ENCODE data around the gene FBXO36. TPM values are rescaled to one million over a fixed set of nuclear protein-coding genes. Genes with fewer than 3 reads are reported as not detected.

FBXO36 gene
- total RNA-seq, 1 donor from 2014 or later, result 1.8 TPM

DNA sequence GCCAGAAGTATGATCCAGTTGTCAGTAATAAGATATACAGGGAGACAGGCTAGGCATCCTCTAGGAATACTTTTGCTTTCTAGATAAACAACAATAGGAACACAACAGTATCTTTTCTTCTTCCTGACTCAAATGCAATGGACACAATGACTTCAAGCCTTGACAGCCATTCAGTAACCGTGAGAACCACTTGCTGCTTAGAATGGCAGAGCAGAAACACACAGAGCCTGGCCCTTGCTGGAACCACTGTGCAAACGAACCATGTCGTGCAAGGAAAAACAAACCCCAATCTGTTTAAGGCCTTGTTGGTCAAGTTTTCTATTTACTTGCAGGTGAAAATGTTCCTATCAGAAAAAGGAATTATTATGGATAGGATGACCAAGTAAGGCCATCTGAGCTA, 19.3 kb upstream of the FBXO36 start:
- no peak for ATAC-seq

GRCh38 chr2:229905601-229906000, 16.7 kb upstream of the FBXO36 start:
- intact Hi-C loops (cut with DNase I), result no loop called here
- no peak for TF ChIP-seq CTCF (IDR thresholded peaks at IDR 0.05)
- peaks cover 15% of the 10 kb centered on the region for H3K4me1 ChIP-seq
- ATAC-seq (no peak), DNase-seq (no peak)
- H3K9me3 ChIP-seq, result no peaks in the 10 kb centered on the region
- no peak overlapping the region for H3K4me3 ChIP-seq
- no peak overlapping the region for H3K27ac ChIP-seq
- peaks cover 44% of the 10 kb centered on the region for H3K36me3 ChIP-seq
- H3K27me3 ChIP-seq, result no peaks in the 10 kb centered on the region

More for the DNA sequence above, 19.3 kb upstream of the FBXO36 start:
- no peak overlapping the region for H3K4me3 ChIP-seq
- peaks cover 25% of the 10 kb centered on the region for H3K4me1 ChIP-seq
- TF ChIP-seq CTCF (IDR thresholded peaks at IDR 0.05), result no peak
- intact Hi-C loops (cut with DNase I), result no loop called here
- H3K27ac ChIP-seq, result no peak overlapping the region
- DNase-seq, result no peak
- H3K27me3 ChIP-seq, result no peaks in the 10 kb centered on the region
- peaks cover 36% of the 10 kb centered on the region for H3K36me3 ChIP-seq
- no peaks in the 10 kb centered on the region for H3K9me3 ChIP-seq

GRCh38 chr2:229909090-229909489, 13.2 kb upstream of the FBXO36 start:
- DNase-seq (no peak), ATAC-seq (no peak)
- H3K4me1 ChIP-seq, result peaks cover 29% of the 10 kb centered on the region
- intact Hi-C loops (cut with DNase I), result no loop called here
- no peak overlapping the region for H3K4me3 ChIP-seq
- no peaks in the 10 kb centered on the region for H3K9me3 ChIP-seq
- H3K27ac ChIP-seq, result no peak overlapping the region
- no peaks in the 10 kb centered on the region for H3K27me3 ChIP-seq
- H3K36me3 ChIP-seq, result peaks cover 30% of the 10 kb centered on the region
- TF ChIP-seq CTCF (IDR thresholded peaks at IDR 0.05), result no peak

GRCh38 chr2:229910147-229910831, 12.0 kb upstream of the FBXO36 start:
- Histone ChIP-seq H3K36me3 (peaks cover 30% of the 10 kb centered on the region), H3K4me1 (peaks cover 38% of the 10 kb centered on the region), H3K9me3 (no peaks in the 10 kb centered on the region), H3K27me3 (no peaks in the 10 kb centered on the region), H3K27ac (no peak overlapping the region), H3K4me3 (no peak overlapping the region)
- intact Hi-C loops (cut with DNase I), result no loop called here
- ATAC-seq, result no peak
- DNase-seq, result no peak
- TF ChIP-seq CTCF (IDR thresholded peaks at IDR 0.05), result no peak

DNA sequence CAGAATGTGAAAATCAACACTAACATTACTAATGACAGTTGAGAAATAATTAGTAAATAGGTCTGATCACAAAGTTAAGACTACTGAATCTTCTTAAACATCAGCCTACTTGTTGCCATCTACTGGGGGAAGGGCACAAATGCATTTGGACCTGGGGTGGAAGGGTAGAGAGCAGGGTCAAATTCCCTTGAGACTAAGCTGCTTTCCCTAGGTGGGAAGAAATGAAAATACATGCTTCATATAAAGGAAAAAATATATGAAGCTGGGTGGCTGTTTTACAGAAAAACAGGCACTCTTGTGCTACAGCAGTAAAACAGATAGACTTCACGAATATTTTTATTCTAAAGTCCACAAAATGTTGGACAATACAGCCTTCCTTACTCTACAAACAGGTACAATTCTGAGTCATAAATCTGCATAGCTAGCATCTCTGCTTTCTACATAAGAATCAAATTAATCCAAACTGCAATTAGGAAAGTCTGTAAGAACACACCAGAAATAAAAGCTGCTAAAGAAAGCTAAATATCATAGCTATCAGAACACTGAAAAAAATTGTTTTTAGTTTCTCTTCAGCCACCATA, 11.4 kb upstream of the FBXO36 start:
- ATAC-seq (peak; percentile 52), DNase-seq (no peak)
- no peaks in the 10 kb centered on the region for H3K9me3 ChIP-seq
- peaks cover 38% of the 10 kb centered on the region for H3K4me1 ChIP-seq
- no peaks in the 10 kb centered on the region for H3K27me3 ChIP-seq
- intact Hi-C loops (cut with DNase I), result no loop called here
- peaks cover 29% of the 10 kb centered on the region for H3K36me3 ChIP-seq
- no peak overlapping the region for H3K4me3 ChIP-seq
- TF ChIP-seq CTCF (IDR thresholded peaks at IDR 0.05), result peak; percentile 41
- H3K27ac ChIP-seq, result no peak overlapping the region
